HEK293 (cell line): ENCODE measurements around the gene HSPA8.

Experiments
- CTCF ChIA-PET: fragments of 350-600 bp; formaldehyde crosslinking; extraction: SDS; loops from one replicate; lab custom pipeline; 2021; ENCODE audit warnings: antibody characterized with exemption; lab: Yijun Ruan, JAX
- POLR2A ChIA-PET: fragments of 300-600 bp; formaldehyde crosslinking; extraction: SDS; loops from one replicate; lab custom pipeline; 2020; ENCODE audit warnings: antibody characterized with exemption, inconsistent platforms; lab: Yijun Ruan, JAX
- H3K27ac ChIP-seq: fragments of 200-500 bp; sonication (Bioruptor generic); 2 replicates; pipeline ENCODE4 v1.5.1; 2014; ENCODE audit warnings: low read depth, low read length, control low read depth, inconsistent platforms; ENCODE audit errors: extremely low read depth
- H3K36me3 ChIP-seq, 2 experiments: fragments of 200-500 bp in 1 of 2; sonication (Bioruptor generic) in 1 of 2; 1 replicate in 1 of 2; 2 replicates in 1 of 2; pipeline ENCODE4 v1.5.1; 2014 to 2017; ENCODE audit warnings: inconsistent platforms in 2 of 2, low read length in 2 of 2; ENCODE audit not compliant: control insufficient read depth in 2 of 2, insufficient read depth in 1 of 2
- H3K4me1 ChIP-seq: fragments of 200-500 bp; sonication (Bioruptor generic); 2 replicates; pipeline ENCODE4 v1.5.1; 2014; ENCODE audit warnings: mild to moderate bottlenecking, low read length, inconsistent platforms; ENCODE audit not compliant: control insufficient read depth, insufficient read depth
- H3K4me3 ChIP-seq: 2 replicates; pipeline ENCODE4 v1.5.1; 2011; ENCODE audit warnings: low read depth, mild to moderate bottlenecking, control low read depth, low read length, moderate library complexity
- H3K9me3 ChIP-seq: fragments of 200-500 bp; sonication (Bioruptor generic); 2 replicates; pipeline ENCODE4 v1.5.1; 2014; ENCODE audit warnings: low read depth, low read length, inconsistent platforms; ENCODE audit not compliant: control insufficient read depth, insufficient read depth
- KLF8 ChIP-seq: fragments of 450-650 bp; formaldehyde crosslinking; IDR thresholded peaks from 2 replicates; pipeline ENCODE4 v1.5.1; 2016; ENCODE audit warnings: missing biosample characterization, missing genetic modification characterization
- OSR2 ChIP-seq: fragments of 450-650 bp; formaldehyde crosslinking; IDR thresholded peaks from 2 replicates; pipeline ENCODE4 v1.5.1; 2016; ENCODE audit warnings: missing biosample characterization, missing genetic modification characterization
- ZFP69B ChIP-seq: fragments of 450-650 bp; formaldehyde crosslinking; IDR thresholded peaks from 2 replicates; pipeline ENCODE4 v1.5.1; 2016; ENCODE audit warnings: missing biosample characterization, missing genetic modification characterization
- ZNF140 ChIP-seq: fragments of 450-650 bp; formaldehyde crosslinking; IDR thresholded peaks from 2 replicates; pipeline ENCODE4 v1.5.1; 2016; ENCODE audit warnings: missing biosample characterization, missing genetic modification characterization
- ZNF239 ChIP-seq: fragments of 450-650 bp; formaldehyde crosslinking; IDR thresholded peaks from 2 replicates; pipeline ENCODE4 v1.5.1; 2016; ENCODE audit warnings: missing biosample characterization, missing genetic modification characterization
- ZNF266 ChIP-seq: fragments of 450-650 bp; formaldehyde crosslinking; IDR thresholded peaks from 2 replicates; pipeline ENCODE4 v1.5.1; 2016; ENCODE audit warnings: missing biosample characterization, missing genetic modification characterization, low read depth
- ZNF341 ChIP-seq: fragments of 450-650 bp; formaldehyde crosslinking; IDR thresholded peaks from 2 replicates; pipeline ENCODE4; 2016; ENCODE audit warnings: low read depth, missing biosample characterization, missing genetic modification characterization
- ZNF37A ChIP-seq: fragments of 450-650 bp; IDR thresholded peaks from 2 replicates; pipeline ENCODE4 v1.5.1; 2018; ENCODE audit warnings: missing biosample characterization, missing genetic modification characterization
- ZNF513 ChIP-seq: fragments of 450-650 bp; IDR thresholded peaks from 2 replicates; pipeline ENCODE4 v1.5.1; 2018; ENCODE audit warnings: missing biosample characterization, missing genetic modification characterization
- ZNF518A ChIP-seq: fragments of 450-650 bp; formaldehyde crosslinking; conservative IDR thresholded peaks from 2 replicates; pipeline ENCODE4 v1.5.1; 2016; ENCODE audit warnings: low read depth, missing biosample characterization, missing genetic modification characterization
- ZNF530 ChIP-seq: fragments of 450-650 bp; formaldehyde crosslinking; IDR thresholded peaks from 2 replicates; pipeline ENCODE4 v1.5.1; 2016; ENCODE audit warnings: low read depth, missing biosample characterization, missing genetic modification characterization
- ZNF544 ChIP-seq: fragments of 450-650 bp; formaldehyde crosslinking; IDR thresholded peaks from 2 replicates; pipeline ENCODE4 v1.5.0; 2017; ENCODE audit warnings: missing biosample characterization, missing genetic modification characterization
- ZNF654 ChIP-seq: fragments of 450-650 bp; formaldehyde crosslinking; IDR thresholded peaks from 2 replicates; pipeline ENCODE4 v1.5.1; 2016; ENCODE audit warnings: low read depth, missing biosample characterization, missing genetic modification characterization
- ZNF837 ChIP-seq: fragments of 450-650 bp; formaldehyde crosslinking; IDR thresholded peaks from 2 replicates; pipeline ENCODE4 v1.5.1; 2016; ENCODE audit warnings: missing biosample characterization, missing genetic modification characterization
- ZSCAN30 ChIP-seq: fragments of 450-650 bp; IDR thresholded peaks from 2 replicates; pipeline ENCODE4 v1.5.1; 2018; ENCODE audit warnings: missing biosample characterization, mild to moderate bottlenecking, missing genetic modification characterization, moderate library complexity
- ZSCAN5A ChIP-seq: fragments of 450-650 bp; formaldehyde crosslinking; IDR thresholded peaks from 2 replicates; pipeline ENCODE4 v1.5.1; 2016; ENCODE audit warnings: missing biosample characterization, missing genetic modification characterization
- TF ChIP-seq, protein P1 (sequence below): IDR thresholded peaks from 2 replicates; pipeline ENCODE4 v1.6.1; 2011; ENCODE audit warnings: mild to moderate bottlenecking, low read depth, low read length, borderline replicate concordance
- TF ChIP-seq, protein P2 (sequence below): fragments of 450-650 bp; formaldehyde crosslinking; IDR thresholded peaks from 2 replicates; pipeline ENCODE4 v1.5.1; 2017; ENCODE audit warnings: missing biosample characterization, mild to moderate bottlenecking, missing genetic modification characterization, moderate library complexity

The HSPA8 gene

GRCh38 chr11:123030517-123030916, 31.4 kb downstream of the HSPA8 start:
- TF ChIP-seq ZNF341 (tag by site-specific recombination) (no peak), ZNF837 (tag by site-specific recombination) (no peak), KLF8 (no peak), ZNF37A (tag by site-specific recombination) (no peak)
- TF ChIP-seq, protein P1, sequence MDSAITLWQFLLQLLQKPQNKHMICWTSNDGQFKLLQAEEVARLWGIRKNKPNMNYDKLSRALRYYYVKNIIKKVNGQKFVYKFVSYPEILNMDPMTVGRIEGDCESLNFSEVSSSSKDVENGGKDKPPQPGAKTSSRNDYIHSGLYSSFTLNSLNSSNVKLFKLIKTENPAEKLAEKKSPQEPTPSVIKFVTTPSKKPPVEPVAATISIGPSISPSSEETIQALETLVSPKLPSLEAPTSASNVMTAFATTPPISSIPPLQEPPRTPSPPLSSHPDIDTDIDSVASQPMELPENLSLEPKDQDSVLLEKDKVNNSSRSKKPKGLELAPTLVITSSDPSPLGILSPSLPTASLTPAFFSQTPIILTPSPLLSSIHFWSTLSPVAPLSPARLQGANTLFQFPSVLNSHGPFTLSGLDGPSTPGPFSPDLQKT = no peak
- Histone ChIP-seq H3K4me3 (no peak overlapping the region), H3K4me1 (no peaks in the 10 kb centered on the region), H3K9me3 (no peaks in the 10 kb centered on the region), H3K27ac (no peak overlapping the region), H3K36me3 (no peaks in the 10 kb centered on the region)
- ChIA-PET POLR2A (interaction anchor here (0.6 kb wide), 1 partner anchor 72 kb away, joined by 3 read pairs; no protein-coding TSS in a partner anchor), CTCF (interaction anchor here (0.7 to 12.8 kb wide), 6 partner anchors 8 to 167 kb away, joined by 3 to 273 read pairs (median 8); no protein-coding TSS in a partner anchor)

GRCh38 chr11:123020968-123021367, 41.0 kb downstream of the HSPA8 start:
- CTCF ChIA-PET = interaction anchor here (0.5 to 12.8 kb wide), 34 partner anchors 9 to 397 kb away, joined by 3 to 273 read pairs (median 4); no protein-coding TSS in a partner anchor
- POLR2A ChIA-PET = interaction anchor here (0.6 to 1.0 kb wide), 2 partner anchors 35 to 41 kb away, joined by 4 to 5 read pairs; partner anchors contain the start of gene HSPA8
- no peaks in the 10 kb centered on the region for H3K9me3 ChIP-seq
- no peaks in the 10 kb centered on the region for H3K36me3 ChIP-seq
- no peaks in the 10 kb centered on the region for H3K4me1 ChIP-seq
- H3K4me3 ChIP-seq = no peak overlapping the region
- TF ChIP-seq ZNF266 = no peak
- TF ChIP-seq ZFP69B (tag by site-specific recombination) = no peak
- TF ChIP-seq ZNF654 (tag by site-specific recombination) = peak; percentile 51
- TF ChIP-seq ZNF530 (tag by site-specific recombination) = no peak
- TF ChIP-seq ZSCAN30 (tag by site-specific recombination) = 0 out of 2 replicates have a peak, but pooled peaks have one; percentile 15
- no peak for TF ChIP-seq ZNF239 (tag by site-specific recombination)
- H3K27ac ChIP-seq = no peak overlapping the region

- H3K4me1 ChIP-seq = no peaks in the 10 kb centered on the region
- no peak overlapping the region for H3K27ac ChIP-seq
- CTCF ChIA-PET = interaction anchor here (0.6 to 12.8 kb wide), 5 partner anchors 9 to 155 kb away, joined by 3 to 273 read pairs (median 3); no protein-coding TSS in a partner anchor
- no peaks in the 10 kb centered on the region for H3K36me3 ChIP-seq
- no peaks in the 10 kb centered on the region for H3K9me3 ChIP-seq
- POLR2A ChIA-PET = no interaction called here
- no peak overlapping the region for H3K4me3 ChIP-seq
- TF ChIP-seq ZNF513 (no peak), ZNF140 (tag by site-specific recombination) (no peak), ZSCAN5A (tag by site-specific recombination) (no peak), ZNF518A (tag by site-specific recombination) (no peak), OSR2 (tag by site-specific recombination) (no peak), ZNF544 (no peak)
- TF ChIP-seq, protein P2, sequence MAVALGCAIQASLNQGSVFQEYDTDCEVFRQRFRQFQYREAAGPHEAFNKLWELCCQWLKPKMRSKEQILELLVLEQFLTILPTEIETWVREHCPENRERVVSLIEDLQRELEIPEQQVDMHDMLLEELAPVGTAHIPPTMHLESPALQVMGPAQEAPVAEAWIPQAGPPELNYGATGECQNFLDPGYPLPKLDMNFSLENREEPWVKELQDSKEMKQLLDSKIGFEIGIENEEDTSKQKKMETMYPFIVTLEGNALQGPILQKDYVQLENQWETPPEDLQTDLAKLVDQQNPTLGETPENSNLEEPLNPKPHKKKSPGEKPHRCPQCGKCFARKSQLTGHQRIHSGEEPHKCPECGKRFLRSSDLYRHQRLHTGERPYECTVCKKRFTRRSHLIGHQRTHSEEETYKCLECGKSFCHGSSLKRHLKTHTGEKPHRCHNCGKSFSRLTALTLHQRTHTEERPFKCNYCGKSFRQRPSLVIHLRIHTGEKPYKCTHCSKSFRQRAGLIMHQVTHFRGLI (tag by site-specific recombination) = no peak
Observed at GRCh38 chr11:123018702-123019101, 43.2 kb downstream of the HSPA8 start.
